Activated naive CD4-positive, alpha-beta T cell treated with anti-CD3 and anti-CD28 coated beads, Interleukin-2, amount 50 U/mL, for 72 hours (primary cell): ENCODE data around the gene ARL6IP6. TPM values are rescaled to one million over a fixed set of nuclear protein-coding genes. Genes with fewer than 3 reads are reported as not detected.

Source experiments
- total RNA-seq, 2 donors: library from RNA; stranded (reverse); gene quantifications; one replicate each; pipeline ENCODE4 v1.2.3, GENCODE V29; 2022

The ARL6IP6 gene
- total RNA-seq, 2 donors from 2014 or later: 17.3 to 27.0 TPM

Other genes starting within 250 kb of the ARL6IP6 start
- gene PRPF40A, start 1.2 kb upstream of the ARL6IP6 start, total RNA-seq: 100 to 1,000 TPM; 133 to 157 TPM